ENCODE data around the gene C10orf90.

DNA sequence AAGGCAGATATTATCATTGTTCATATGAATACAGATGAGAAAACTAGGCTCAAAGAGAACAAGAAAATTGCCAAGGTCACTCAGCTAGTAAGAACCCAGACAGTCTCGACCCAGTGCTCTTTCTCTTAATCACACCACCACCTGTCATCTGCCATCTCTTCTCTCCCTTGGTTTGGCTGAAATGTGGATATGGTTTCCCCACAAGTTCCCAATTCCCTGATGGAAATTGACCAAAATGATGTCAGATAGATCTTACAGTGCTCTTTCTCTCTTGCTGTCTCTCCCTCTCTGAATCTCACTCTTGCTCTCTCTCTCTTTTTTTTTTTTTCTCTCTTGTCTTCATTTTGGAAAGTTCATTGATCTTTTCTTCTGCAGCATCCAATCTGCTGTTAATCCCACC lies 9.1 kb downstream of the C10orf90 start:
- TF ChIP-seq, protein P1, sequence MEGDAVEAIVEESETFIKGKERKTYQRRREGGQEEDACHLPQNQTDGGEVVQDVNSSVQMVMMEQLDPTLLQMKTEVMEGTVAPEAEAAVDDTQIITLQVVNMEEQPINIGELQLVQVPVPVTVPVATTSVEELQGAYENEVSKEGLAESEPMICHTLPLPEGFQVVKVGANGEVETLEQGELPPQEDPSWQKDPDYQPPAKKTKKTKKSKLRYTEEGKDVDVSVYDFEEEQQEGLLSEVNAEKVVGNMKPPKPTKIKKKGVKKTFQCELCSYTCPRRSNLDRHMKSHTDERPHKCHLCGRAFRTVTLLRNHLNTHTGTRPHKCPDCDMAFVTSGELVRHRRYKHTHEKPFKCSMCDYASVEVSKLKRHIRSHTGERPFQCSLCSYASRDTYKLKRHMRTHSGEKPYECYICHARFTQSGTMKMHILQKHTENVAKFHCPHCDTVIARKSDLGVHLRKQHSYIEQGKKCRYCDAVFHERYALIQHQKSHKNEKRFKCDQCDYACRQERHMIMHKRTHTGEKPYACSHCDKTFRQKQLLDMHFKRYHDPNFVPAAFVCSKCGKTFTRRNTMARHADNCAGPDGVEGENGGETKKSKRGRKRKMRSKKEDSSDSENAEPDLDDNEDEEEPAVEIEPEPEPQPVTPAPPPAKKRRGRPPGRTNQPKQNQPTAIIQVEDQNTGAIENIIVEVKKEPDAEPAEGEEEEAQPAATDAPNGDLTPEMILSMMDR (IDR thresholded peaks at IDR 0.05) = no peak
- no peak for TF ChIP-seq EP300 (IDR thresholded peaks at IDR 0.05)
